Measurements from ENCODE around the gene ME3. TPM values are rescaled to one million over a fixed set of nuclear protein-coding genes. Genes with fewer than 3 reads are reported as not detected.
A peak's percentile ranks its signal among the peaks of the same experiment; 100 is the strongest.
"Not testable (repeated sequence)": the region's sequence is repeated elsewhere in the genome, so short reads cannot be mapped to it uniquely, and the experiment has no call there.

The ME3 gene
- total RNA-seq, 1 donor from 2014 or later, result 0.92 TPM

DNA sequence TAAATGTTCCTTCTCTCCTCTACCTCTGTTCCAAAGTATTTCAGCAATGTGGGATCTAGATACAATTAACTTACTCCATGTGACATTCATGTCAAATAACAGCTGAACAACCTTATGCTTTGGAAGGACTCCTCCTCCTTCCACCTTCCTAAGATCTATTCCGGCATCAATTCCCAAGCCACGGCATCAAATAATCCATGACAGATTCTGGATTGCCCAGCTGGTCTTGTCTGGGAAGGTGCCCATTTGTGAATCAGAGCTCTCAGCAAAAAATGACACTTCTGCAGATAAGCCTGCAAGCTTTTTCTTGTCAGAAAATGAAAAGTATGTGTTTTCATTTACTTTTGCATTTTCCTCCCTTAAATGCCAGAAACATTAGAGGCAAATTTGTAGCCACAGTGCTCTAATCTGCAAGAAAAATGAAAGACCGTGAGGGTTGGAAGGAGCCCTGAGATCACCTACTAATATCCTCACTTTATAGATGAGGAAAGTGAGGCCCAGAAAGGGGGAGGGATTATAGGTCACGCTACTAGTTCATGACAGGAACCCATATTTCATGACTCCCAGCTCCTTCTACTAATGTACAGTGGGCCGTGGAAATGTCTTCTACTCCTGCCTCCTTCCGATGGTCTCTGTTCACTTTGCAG lies 124.0 kb downstream of the ME3 start:
- no peak for DNase-seq (ENCODE audit: low spot score)
- no peaks in the 10 kb centered on the region for H3K36me3 Mint-ChIP-seq (ENCODE audit: low read depth, unreplicated experiment)
- H3K27ac Mint-ChIP-seq (ENCODE audit: unreplicated experiment), result no peak overlapping the region
- no peaks in the 10 kb centered on the region for H3K9me3 Mint-ChIP-seq (ENCODE audit: unreplicated experiment)
- peaks cover 18% of the 10 kb centered on the region for H3K4me1 Mint-ChIP-seq (ENCODE audit: unreplicated experiment)
- no peak overlapping the region for H3K4me3 Mint-ChIP-seq (ENCODE audit: unreplicated experiment)
- H3K27me3 Mint-ChIP-seq (ENCODE audit: unreplicated experiment), result peaks cover 1% of the 10 kb centered on the region
- TF ChIP-seq, protein P1, sequence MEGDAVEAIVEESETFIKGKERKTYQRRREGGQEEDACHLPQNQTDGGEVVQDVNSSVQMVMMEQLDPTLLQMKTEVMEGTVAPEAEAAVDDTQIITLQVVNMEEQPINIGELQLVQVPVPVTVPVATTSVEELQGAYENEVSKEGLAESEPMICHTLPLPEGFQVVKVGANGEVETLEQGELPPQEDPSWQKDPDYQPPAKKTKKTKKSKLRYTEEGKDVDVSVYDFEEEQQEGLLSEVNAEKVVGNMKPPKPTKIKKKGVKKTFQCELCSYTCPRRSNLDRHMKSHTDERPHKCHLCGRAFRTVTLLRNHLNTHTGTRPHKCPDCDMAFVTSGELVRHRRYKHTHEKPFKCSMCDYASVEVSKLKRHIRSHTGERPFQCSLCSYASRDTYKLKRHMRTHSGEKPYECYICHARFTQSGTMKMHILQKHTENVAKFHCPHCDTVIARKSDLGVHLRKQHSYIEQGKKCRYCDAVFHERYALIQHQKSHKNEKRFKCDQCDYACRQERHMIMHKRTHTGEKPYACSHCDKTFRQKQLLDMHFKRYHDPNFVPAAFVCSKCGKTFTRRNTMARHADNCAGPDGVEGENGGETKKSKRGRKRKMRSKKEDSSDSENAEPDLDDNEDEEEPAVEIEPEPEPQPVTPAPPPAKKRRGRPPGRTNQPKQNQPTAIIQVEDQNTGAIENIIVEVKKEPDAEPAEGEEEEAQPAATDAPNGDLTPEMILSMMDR (IDR thresholded peaks at IDR 0.05; ENCODE audit: unreplicated experiment), result no peak

DNA sequence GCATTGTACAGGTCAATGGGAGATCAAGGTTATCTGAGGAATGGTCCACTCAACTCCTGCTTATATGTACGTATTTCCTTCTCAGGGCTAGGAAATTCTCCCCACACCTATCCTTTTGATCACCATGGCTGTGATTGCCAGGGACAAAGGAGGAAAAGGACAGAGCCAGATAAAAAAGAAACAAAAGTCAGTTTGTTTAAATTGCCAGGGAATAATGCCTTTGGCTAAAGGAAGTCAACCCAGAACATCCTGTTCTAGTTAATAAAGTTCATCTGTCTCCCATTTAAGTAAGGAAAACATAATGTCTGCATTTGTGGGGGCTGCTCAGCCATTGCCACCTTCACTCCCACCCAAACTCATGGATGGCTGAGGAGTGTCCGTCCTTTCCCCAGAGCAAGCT lies 124.7 kb downstream of the ME3 start:
- H3K36me3 Mint-ChIP-seq (ENCODE audit: low read depth, unreplicated experiment), result no peaks in the 10 kb centered on the region
- TF ChIP-seq, protein P1 (IDR thresholded peaks at IDR 0.05; ENCODE audit: unreplicated experiment), result no peak
- no peaks in the 10 kb centered on the region for H3K9me3 Mint-ChIP-seq (ENCODE audit: unreplicated experiment)
- DNase-seq (ENCODE audit: low spot score), result no peak
- H3K4me1 Mint-ChIP-seq (ENCODE audit: unreplicated experiment), result peaks cover 18% of the 10 kb centered on the region
- H3K27ac Mint-ChIP-seq (ENCODE audit: unreplicated experiment), result no peak overlapping the region
- no peak overlapping the region for H3K4me3 Mint-ChIP-seq (ENCODE audit: unreplicated experiment)
- peaks cover 1% of the 10 kb centered on the region for H3K27me3 Mint-ChIP-seq (ENCODE audit: unreplicated experiment)

DNA sequence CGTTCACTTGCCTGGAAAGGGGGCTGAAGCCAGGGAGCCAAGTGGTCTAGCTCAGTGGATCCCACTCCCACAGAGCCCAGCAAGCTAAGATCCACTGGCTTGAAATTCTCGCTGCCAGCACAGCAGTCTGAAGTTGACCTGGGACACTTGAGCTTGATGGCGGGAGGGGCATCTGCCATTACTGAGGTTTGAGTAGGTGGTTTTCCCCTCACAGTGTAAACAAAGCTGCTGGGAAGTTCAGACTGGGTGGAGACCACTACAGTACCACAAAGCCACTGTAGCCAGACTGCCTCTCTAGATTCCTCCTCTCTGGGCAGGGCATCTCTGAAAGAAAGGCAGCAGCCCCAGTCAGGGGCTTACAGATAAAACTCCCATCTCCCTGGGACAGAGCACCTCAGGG lies 131.1 kb downstream of the ME3 start:
- not testable (repeated sequence) for DNase-seq (ENCODE audit: low spot score); H3K4me1 Mint-ChIP-seq (ENCODE audit: unreplicated experiment); H3K36me3 Mint-ChIP-seq (ENCODE audit: low read depth, unreplicated experiment); H3K4me3 Mint-ChIP-seq (ENCODE audit: unreplicated experiment); H3K9me3 Mint-ChIP-seq (ENCODE audit: unreplicated experiment); H3K27ac Mint-ChIP-seq (ENCODE audit: unreplicated experiment); H3K27me3 Mint-ChIP-seq (ENCODE audit: unreplicated experiment)

DNA sequence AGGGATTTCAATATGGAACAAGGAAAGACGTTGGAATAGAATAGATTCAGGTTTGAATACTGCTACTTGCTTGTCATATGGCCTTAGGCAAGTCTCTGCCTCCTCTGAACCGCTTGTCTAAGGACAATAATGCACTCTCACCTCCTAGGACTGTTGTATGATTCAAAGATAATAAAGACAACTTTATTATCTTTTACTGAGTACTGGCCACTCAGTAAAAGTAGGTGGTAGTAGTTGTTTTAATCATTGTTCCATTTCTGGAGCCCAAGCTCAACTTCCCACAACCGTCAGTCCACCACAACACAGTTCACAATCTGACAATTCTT lies 134.2 kb downstream of the ME3 start:
- Mint-ChIP-seq H3K36me3 (ENCODE audit: low read depth, unreplicated experiment) (no peaks in the 10 kb centered on the region), H3K9me3 (ENCODE audit: unreplicated experiment) (peaks cover 3% of the 10 kb centered on the region), H3K27ac (ENCODE audit: unreplicated experiment) (no peak overlapping the region), H3K4me1 (ENCODE audit: unreplicated experiment) (no peaks in the 10 kb centered on the region), H3K4me3 (ENCODE audit: unreplicated experiment) (no peak overlapping the region), H3K27me3 (ENCODE audit: unreplicated experiment) (no peaks in the 10 kb centered on the region)
- TF ChIP-seq, protein P1 (IDR thresholded peaks at IDR 0.05; ENCODE audit: unreplicated experiment), result no peak
- no peak for DNase-seq (ENCODE audit: low spot score)

DNA sequence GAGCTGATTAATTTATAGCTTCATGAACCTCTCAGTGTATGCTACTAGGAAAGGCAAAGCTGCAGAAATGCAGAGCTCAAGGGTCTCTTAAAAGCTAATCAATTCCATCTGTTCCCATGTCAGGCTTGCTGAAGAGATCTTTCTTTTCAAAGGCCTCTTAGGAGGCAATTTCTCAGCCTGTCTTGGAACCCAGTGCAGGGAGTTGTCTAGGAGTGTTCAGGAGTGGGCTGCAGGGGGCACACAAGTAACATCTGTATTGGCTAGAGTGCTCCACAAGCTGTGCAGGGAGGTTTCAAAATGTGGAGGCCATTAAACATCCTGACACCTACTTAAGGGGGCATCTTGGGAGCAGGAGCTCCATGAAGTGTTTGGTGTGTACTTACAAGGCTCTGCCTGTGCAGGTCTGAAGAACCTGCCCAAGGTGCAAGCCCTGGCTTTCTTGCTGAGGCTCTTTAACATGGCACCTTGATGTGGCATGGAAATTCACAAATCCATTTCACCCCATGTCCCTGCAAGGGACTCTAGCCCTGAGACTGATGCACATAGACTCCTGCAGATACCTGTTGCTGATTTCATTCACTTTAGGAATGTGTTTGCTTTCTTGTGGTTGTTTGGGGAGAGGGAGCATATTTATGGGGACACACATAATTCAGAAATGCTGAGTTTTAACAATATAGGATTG lies 134.7 kb downstream of the ME3 start:
- DNase-seq (ENCODE audit: low spot score), result peak; percentile 10
- H3K4me1 Mint-ChIP-seq (ENCODE audit: unreplicated experiment), result no peaks in the 10 kb centered on the region
- no peaks in the 10 kb centered on the region for H3K27me3 Mint-ChIP-seq (ENCODE audit: unreplicated experiment)
- H3K36me3 Mint-ChIP-seq (ENCODE audit: low read depth, unreplicated experiment), result no peaks in the 10 kb centered on the region
- no peak overlapping the region for H3K27ac Mint-ChIP-seq (ENCODE audit: unreplicated experiment)
- H3K9me3 Mint-ChIP-seq (ENCODE audit: unreplicated experiment), result peaks cover 3% of the 10 kb centered on the region
- TF ChIP-seq, protein P1 (IDR thresholded peaks at IDR 0.05; ENCODE audit: unreplicated experiment), result no peak
- no peak overlapping the region for H3K4me3 Mint-ChIP-seq (ENCODE audit: unreplicated experiment)

Data from endothelial cell (in vitro differentiated cells).